Measurements from ENCODE around the gene LAMA3.

Gene LAMA3

GRCh38 chr18:23641937-23642666, 47.2 kb upstream of the LAMA3 start:
- Histone ChIP-seq H2AFZ (ENCODE audit: low read length) (no peak overlapping the region), H3K9ac (ENCODE audit: low read depth, low read length, poor library complexity, severe bottlenecking) (no peak overlapping the region), H3K4me2 (ENCODE audit: low read depth, low read length, poor library complexity, severe bottlenecking) (no peak overlapping the region), H3K9me3 (ENCODE audit: insufficient read depth, low read depth, low read length) (no peaks in the 10 kb centered on the region; the same call in 1 of the 2 replicates), H3K27me3 (ENCODE audit: insufficient read depth, low read length, poor library complexity, severe bottlenecking) (no peaks in the 10 kb centered on the region), H3K79me2 (ENCODE audit: insufficient read depth, low read length) (no peaks in the 10 kb centered on the region), H3K9me2 (replicated peaks; ENCODE audit: low read depth, low read length) (no peaks in the 10 kb centered on the region), H3K4me1 (ENCODE audit: insufficient read depth, low read length, poor library complexity, severe bottlenecking) (no peaks in the 10 kb centered on the region), H3K36me3 (ENCODE audit: insufficient read depth, low read length) (no peaks in the 10 kb centered on the region), H3K4me3 (ENCODE audit: low read length, poor library complexity, severe bottlenecking) (no peak overlapping the region), H4K20me1 (ENCODE audit: insufficient read depth, low read length, poor library complexity, severe bottlenecking) (no peaks in the 10 kb centered on the region), H3F3A (ENCODE audit: low read depth) (no peaks in the 10 kb centered on the region)
- TF ChIP-seq, protein P1, sequence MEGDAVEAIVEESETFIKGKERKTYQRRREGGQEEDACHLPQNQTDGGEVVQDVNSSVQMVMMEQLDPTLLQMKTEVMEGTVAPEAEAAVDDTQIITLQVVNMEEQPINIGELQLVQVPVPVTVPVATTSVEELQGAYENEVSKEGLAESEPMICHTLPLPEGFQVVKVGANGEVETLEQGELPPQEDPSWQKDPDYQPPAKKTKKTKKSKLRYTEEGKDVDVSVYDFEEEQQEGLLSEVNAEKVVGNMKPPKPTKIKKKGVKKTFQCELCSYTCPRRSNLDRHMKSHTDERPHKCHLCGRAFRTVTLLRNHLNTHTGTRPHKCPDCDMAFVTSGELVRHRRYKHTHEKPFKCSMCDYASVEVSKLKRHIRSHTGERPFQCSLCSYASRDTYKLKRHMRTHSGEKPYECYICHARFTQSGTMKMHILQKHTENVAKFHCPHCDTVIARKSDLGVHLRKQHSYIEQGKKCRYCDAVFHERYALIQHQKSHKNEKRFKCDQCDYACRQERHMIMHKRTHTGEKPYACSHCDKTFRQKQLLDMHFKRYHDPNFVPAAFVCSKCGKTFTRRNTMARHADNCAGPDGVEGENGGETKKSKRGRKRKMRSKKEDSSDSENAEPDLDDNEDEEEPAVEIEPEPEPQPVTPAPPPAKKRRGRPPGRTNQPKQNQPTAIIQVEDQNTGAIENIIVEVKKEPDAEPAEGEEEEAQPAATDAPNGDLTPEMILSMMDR (conservative IDR thresholded peaks at IDR 0.05; ENCODE audit: low read length): no peak
- no peak for TF ChIP-seq EZH2phosphoT487 (IDR thresholded peaks at IDR 0.05; ENCODE audit: borderline replicate concordance)

DNA sequence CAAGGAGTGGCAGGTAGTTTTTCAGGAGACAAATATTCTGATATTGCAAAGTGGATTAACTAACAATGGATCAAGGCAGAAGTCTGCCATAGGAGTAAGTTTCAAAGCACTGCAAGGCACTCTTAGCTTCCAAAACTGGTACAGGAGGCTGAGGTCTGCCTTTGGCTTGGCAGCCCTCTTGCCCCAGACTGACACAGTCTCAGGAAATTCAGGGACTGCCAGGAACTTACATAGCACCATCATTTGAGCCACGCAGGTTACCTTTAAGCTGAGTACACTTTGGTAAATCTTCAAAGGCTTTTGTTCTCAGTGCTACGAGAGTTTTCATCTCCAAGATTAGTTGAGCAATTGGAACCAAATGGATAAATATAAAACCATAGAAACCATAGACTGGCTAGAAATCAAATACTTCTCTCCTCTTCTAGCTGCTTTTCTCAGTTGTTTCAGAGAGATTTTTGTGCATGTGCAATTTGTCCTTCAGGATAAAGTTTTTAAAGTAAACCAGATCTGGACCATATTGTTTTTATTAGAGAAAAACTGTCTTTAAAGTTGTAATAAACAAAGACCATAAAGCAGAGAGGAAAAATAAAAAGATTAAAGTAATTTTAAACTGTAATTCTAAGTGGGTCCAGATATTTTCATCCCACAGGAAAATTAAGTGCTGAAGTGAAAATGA, 45.3 kb upstream of the LAMA3 start:
- H3K4me2 ChIP-seq (ENCODE audit: low read depth, low read length, poor library complexity, severe bottlenecking): no peak overlapping the region
- H3K9ac ChIP-seq (ENCODE audit: low read depth, low read length, poor library complexity, severe bottlenecking): no peak overlapping the region
- no peaks in the 10 kb centered on the region for H3K36me3 ChIP-seq (ENCODE audit: insufficient read depth, low read length)
- no peak overlapping the region for H2AFZ ChIP-seq (ENCODE audit: low read length)
- no peaks in the 10 kb centered on the region for H4K20me1 ChIP-seq (ENCODE audit: insufficient read depth, low read length, poor library complexity, severe bottlenecking)
- H3K27me3 ChIP-seq (ENCODE audit: insufficient read depth, low read length, poor library complexity, severe bottlenecking): no peaks in the 10 kb centered on the region
- H3K4me1 ChIP-seq (ENCODE audit: insufficient read depth, low read length, poor library complexity, severe bottlenecking): no peaks in the 10 kb centered on the region
- no peaks in the 10 kb centered on the region for H3K9me2 ChIP-seq (replicated peaks; ENCODE audit: low read depth, low read length)
- no peaks in the 10 kb centered on the region; the same call in 1 of the 2 replicates for H3K9me3 ChIP-seq (ENCODE audit: insufficient read depth, low read depth, low read length)
- no peak for TF ChIP-seq EZH2phosphoT487 (IDR thresholded peaks at IDR 0.05; ENCODE audit: borderline replicate concordance)
- TF ChIP-seq, protein P1 (conservative IDR thresholded peaks at IDR 0.05; ENCODE audit: low read length): no peak
- no peak overlapping the region for H3K4me3 ChIP-seq (ENCODE audit: low read length, poor library complexity, severe bottlenecking)
- no peaks in the 10 kb centered on the region for H3K79me2 ChIP-seq (ENCODE audit: insufficient read depth, low read length)
- no peaks in the 10 kb centered on the region for H3F3A ChIP-seq (ENCODE audit: low read depth)

GRCh38 chr18:23645568-23646175, 43.6 kb upstream of the LAMA3 start:
- no peak for TF ChIP-seq EZH2phosphoT487 (IDR thresholded peaks at IDR 0.05; ENCODE audit: borderline replicate concordance)
- TF ChIP-seq, protein P1 (conservative IDR thresholded peaks at IDR 0.05; ENCODE audit: low read length): no peak
- Histone ChIP-seq H3F3A (ENCODE audit: low read depth) (no peaks in the 10 kb centered on the region), H3K9ac (ENCODE audit: low read depth, low read length, poor library complexity, severe bottlenecking) (no peak overlapping the region)

More at GRCh38 chr18:23645568-23646175, 43.6 kb upstream of the LAMA3 start:
- H3K4me3 ChIP-seq (ENCODE audit: low read length, poor library complexity, severe bottlenecking): no peak overlapping the region
- no peaks in the 10 kb centered on the region for H4K20me1 ChIP-seq (ENCODE audit: insufficient read depth, low read length, poor library complexity, severe bottlenecking)
- H3K27me3 ChIP-seq (ENCODE audit: insufficient read depth, low read length, poor library complexity, severe bottlenecking): no peaks in the 10 kb centered on the region
- H2AFZ ChIP-seq (ENCODE audit: low read length): no peak overlapping the region
- H3K9me2 ChIP-seq (replicated peaks; ENCODE audit: low read depth, low read length): no peaks in the 10 kb centered on the region
- H3K9me3 ChIP-seq (ENCODE audit: insufficient read depth, low read depth, low read length): no peaks in the 10 kb centered on the region; the same call in 1 of the 2 replicates
- no peaks in the 10 kb centered on the region for H3K79me2 ChIP-seq (ENCODE audit: insufficient read depth, low read length)
- H3K4me2 ChIP-seq (ENCODE audit: low read depth, low read length, poor library complexity, severe bottlenecking): no peak overlapping the region
- H3K36me3 ChIP-seq (ENCODE audit: insufficient read depth, low read length): no peaks in the 10 kb centered on the region
- no peaks in the 10 kb centered on the region for H3K4me1 ChIP-seq (ENCODE audit: insufficient read depth, low read length, poor library complexity, severe bottlenecking)

All from Loucy (cell line).